CD14-positive monocyte (primary cell): ENCODE results near the gene EIF4E. TPM values are rescaled to one million over a fixed set of nuclear protein-coding genes. Genes with fewer than 3 reads are reported as not detected.

Source experiments
- DNase-seq, 3 donors: peaks; one replicate each; pipeline ENCODE4 v3.0.0-alpha.2; 2011 to 2022
- H2AFZ ChIP-seq: 2 replicates; pipeline ENCODE4 v1.6.0; 2012; ENCODE audit warnings: mild to moderate bottlenecking, low read depth, low read length, inconsistent platforms; ENCODE audit not compliant: insufficient read depth, poor library complexity, severe bottlenecking
- H3K27ac ChIP-seq, 2 donors: 1 replicate in 1 of 2; 2 replicates in 1 of 2; pipeline ENCODE4 v1.5.1; 2012 to 2013; ENCODE audit warnings: low read length in 2 of 2, control low read depth in 1 of 2, inconsistent platforms in 1 of 2, low read depth in 1 of 2, mild to moderate bottlenecking in 1 of 2
- H3K27me3 ChIP-seq, 2 donors: one replicate each; pipeline versions ENCODE4 v1.6.0 to v1.6.1; 2011 to 2013; ENCODE audit warnings: low read length in 2 of 2; ENCODE audit not compliant: control insufficient read depth in 2 of 2, insufficient read depth in 2 of 2
- H3K36me3 ChIP-seq, 2 donors: replicated peaks in 1 of 2; 1 replicate in 1 of 2; 2 replicates in 1 of 2; pipeline versions ENCODE4 v1.5.1 to v1.6.1; 2012 to 2013; ENCODE audit warnings: low read length in 2 of 2, control low read depth in 1 of 2, inconsistent platforms in 1 of 2, mild to moderate bottlenecking in 1 of 2; ENCODE audit not compliant: insufficient read depth in 2 of 2, control insufficient read depth in 1 of 2
- H3K4me1 ChIP-seq, 2 donors: 1 replicate in 1 of 2; 2 replicates in 1 of 2; pipeline versions ENCODE4 v1.5.1 to v1.6.1; 2012 to 2013; ENCODE audit warnings: low read length in 2 of 2, control low read depth in 1 of 2, inconsistent platforms in 1 of 2, mild to moderate bottlenecking in 1 of 2, moderate library complexity in 1 of 2; ENCODE audit not compliant: insufficient read depth in 2 of 2, control insufficient read depth in 1 of 2
- H3K4me2 ChIP-seq: replicated peaks from 2 replicates; pipeline ENCODE3; 2012; ENCODE audit warnings: low read length, moderate library complexity, mild to moderate bottlenecking; ENCODE audit not compliant: poor library complexity, severe bottlenecking; ENCODE audit errors: extremely low read depth
- H3K4me3 ChIP-seq, 3 experiments: fragments of 200-600 bp in 1 of 3; sonication (generic) in 1 of 3; replicated peaks in 1 of 3; 1 replicate in 2 of 3; 2 replicates in 1 of 3; pipeline ENCODE4 v1.5.1; 2011 to 2013; ENCODE audit warnings: low read length in 3 of 3, mild to moderate bottlenecking in 3 of 3, control low read depth in 2 of 3, low read depth in 2 of 3, inconsistent platforms in 1 of 3, moderate library complexity in 1 of 3
- H3K79me2 ChIP-seq: 2 replicates; pipeline ENCODE4 v1.6.0; 2012; ENCODE audit warnings: mild to moderate bottlenecking, control low read depth, inconsistent platforms, low read length, moderate library complexity; ENCODE audit not compliant: insufficient read depth
- H3K9ac ChIP-seq: 2 replicates; pipeline ENCODE4 v1.6.0; 2017; ENCODE audit warnings: low read length, mild to moderate bottlenecking; ENCODE audit not compliant: insufficient read depth, poor library complexity, severe bottlenecking
- H3K9me3 ChIP-seq, 2 donors: replicated peaks in 1 of 2; 1 replicate in 1 of 2; 2 replicates in 1 of 2; pipeline versions ENCODE4 v1.5.1 to v1.6.1; 2012 to 2013; ENCODE audit warnings: low read length in 2 of 2, control low read depth in 1 of 2; ENCODE audit not compliant: control insufficient read depth in 1 of 2, insufficient read depth in 1 of 2
- H4K20me1 ChIP-seq: 2 replicates; pipeline ENCODE4 v1.6.0; 2012; ENCODE audit warnings: mild to moderate bottlenecking, low read length, control low read depth, moderate library complexity; ENCODE audit not compliant: insufficient read depth
- H3K27ac Mint-ChIP-seq, 7 donors: one replicate each; pipeline ENCODE4 v1.8.0; 2020; ENCODE audit warnings: mild to moderate bottlenecking in 7 of 7, mixed read lengths in 7 of 7, moderate library complexity in 6 of 7, inconsistent platforms in 2 of 7
- H3K27me3 Mint-ChIP-seq, 3 donors: one replicate each; pipeline ENCODE4 v1.8.0; 2021 to 2022; ENCODE audit warnings: low read depth in 3 of 3, mild to moderate bottlenecking in 3 of 3, mixed read lengths in 3 of 3, moderate library complexity in 3 of 3, inconsistent platforms in 1 of 3
- H3K36me3 Mint-ChIP-seq, 2 donors: one replicate each; pipeline ENCODE4 v1.8.0; 2020; ENCODE audit warnings: mixed read lengths in 2 of 2, inconsistent platforms in 1 of 2, mild to moderate bottlenecking in 1 of 2
- H3K4me1 Mint-ChIP-seq: one replicate; pipeline ENCODE4 v1.8.0; 2020; ENCODE audit warnings: mild to moderate bottlenecking, mixed read lengths
- H3K4me3 Mint-ChIP-seq, 2 donors: one replicate each; pipeline ENCODE4 v1.8.0; 2020; ENCODE audit warnings: mild to moderate bottlenecking in 2 of 2, mixed read lengths in 2 of 2, moderate library complexity in 1 of 2
- H3K9me3 Mint-ChIP-seq, 7 donors: one replicate each; pipeline ENCODE4 v1.8.0; 2020 to 2022; ENCODE audit warnings: mixed read lengths in 7 of 7, mild to moderate bottlenecking in 6 of 7, moderate library complexity in 6 of 7, inconsistent platforms in 2 of 7
- WGBS: methylation state at CpG from one replicate; pipeline ENCODE4 v1.1.5; 2013; ENCODE audit warnings: missing lambda C conversion rate; ENCODE audit not compliant: insufficient coverage; 5-methylcytosine and 5-hydroxymethylcytosine counted together
- intact Hi-C, 2 donors: fragments of 100-400 bp; cut with micrococcal nuclease; formaldehyde crosslinking; loops; one replicate each; pipeline versions ENCODE4 v1.15.0 to v1.15.1; 2023
- polyA plus RNA-seq, 3 donors: library from polyadenylated mRNA; depleted of rRNA in 1 of 3; unstranded in 2 of 3; stranded (reverse) in 1 of 3; fragments of 300-500 nt in 2 of 3; fragments of >200 nt in 1 of 3; fragmentation: Illumina TruSeq in 2 of 3; gene quantifications; 1 replicate in 2 of 3; 2 replicates in 1 of 3; pipeline ENCODE4 v1.2.3, GENCODE V29; 2012 to 2021
- TF ChIP-seq, protein P1 (sequence below): fragments of 200-600 bp; IDR thresholded peaks from one replicate; pipeline ENCODE4 v1.8.0; 2022; ENCODE audit warnings: antibody characterized with exemption, mild to moderate bottlenecking

The EIF4E gene
- polyA plus RNA-seq, 3 donors, result 25.0 to 50.8 (median 48.6) TPM

- intact Hi-C loops, result no loop called here
These were observed 34.9 kb upstream of the EIF4E start for GRCh38 chr4:98963538-98964433.

DNA sequence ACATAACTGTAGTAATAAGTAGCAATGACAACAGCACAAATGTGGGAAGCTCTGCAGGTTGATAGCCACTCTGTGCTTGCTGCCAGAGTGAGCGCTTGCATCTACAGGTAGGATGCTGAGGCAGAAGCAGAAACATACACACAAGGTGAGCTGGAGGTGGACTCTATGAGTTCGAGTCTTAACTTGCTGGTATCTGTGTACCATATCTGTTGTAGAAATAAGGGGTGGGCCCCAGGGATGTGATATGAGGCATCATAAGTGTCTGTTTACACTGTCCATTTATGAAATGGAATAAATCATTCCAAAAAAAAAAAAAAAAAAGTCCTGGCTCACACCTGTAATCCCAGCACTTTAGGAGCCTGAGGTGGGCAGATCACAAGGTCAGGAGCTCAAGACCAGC lies 32.8 kb upstream of the EIF4E start:
- WGBS, result 100% methylated on average over 1 of the region's 2 CpGs
- TF ChIP-seq, protein P1, sequence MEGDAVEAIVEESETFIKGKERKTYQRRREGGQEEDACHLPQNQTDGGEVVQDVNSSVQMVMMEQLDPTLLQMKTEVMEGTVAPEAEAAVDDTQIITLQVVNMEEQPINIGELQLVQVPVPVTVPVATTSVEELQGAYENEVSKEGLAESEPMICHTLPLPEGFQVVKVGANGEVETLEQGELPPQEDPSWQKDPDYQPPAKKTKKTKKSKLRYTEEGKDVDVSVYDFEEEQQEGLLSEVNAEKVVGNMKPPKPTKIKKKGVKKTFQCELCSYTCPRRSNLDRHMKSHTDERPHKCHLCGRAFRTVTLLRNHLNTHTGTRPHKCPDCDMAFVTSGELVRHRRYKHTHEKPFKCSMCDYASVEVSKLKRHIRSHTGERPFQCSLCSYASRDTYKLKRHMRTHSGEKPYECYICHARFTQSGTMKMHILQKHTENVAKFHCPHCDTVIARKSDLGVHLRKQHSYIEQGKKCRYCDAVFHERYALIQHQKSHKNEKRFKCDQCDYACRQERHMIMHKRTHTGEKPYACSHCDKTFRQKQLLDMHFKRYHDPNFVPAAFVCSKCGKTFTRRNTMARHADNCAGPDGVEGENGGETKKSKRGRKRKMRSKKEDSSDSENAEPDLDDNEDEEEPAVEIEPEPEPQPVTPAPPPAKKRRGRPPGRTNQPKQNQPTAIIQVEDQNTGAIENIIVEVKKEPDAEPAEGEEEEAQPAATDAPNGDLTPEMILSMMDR, result no peak
- DNase-seq, result no peak
- no peak overlapping the region for H3K27ac ChIP-seq
- no peaks in the 10 kb centered on the region for H3K4me1 ChIP-seq
- Mint-ChIP-seq H3K4me1 (no peaks in the 10 kb centered on the region), H3K27ac (no peak overlapping the region), H3K27me3 (no peaks in the 10 kb centered on the region), H3K36me3 (no peaks in the 10 kb centered on the region), H3K9me3 (peaks cover 1 to 13% (median 3%) of the 10 kb centered on the region in 7 donors), H3K4me3 (no peak overlapping the region)
- H4K20me1 ChIP-seq, result no peaks in the 10 kb centered on the region
- H3K27me3 ChIP-seq, result no peaks in the 10 kb centered on the region
- H3K36me3 ChIP-seq, result no peaks in the 10 kb centered on the region
- no peak overlapping the region for H2AFZ ChIP-seq
- no peak overlapping the region for H3K4me2 ChIP-seq
- H3K79me2 ChIP-seq, result no peaks in the 10 kb centered on the region
- no peaks in the 10 kb centered on the region for H3K9me3 ChIP-seq
- intact Hi-C loops, result no loop called here
- no peak overlapping the region for H3K4me3 ChIP-seq
- no peak overlapping the region for H3K9ac ChIP-seq

More at GRCh38 chr4:98963538-98964433, 34.9 kb upstream of the EIF4E start:
- Histone ChIP-seq H3K4me2 (no peak overlapping the region), H3K27me3 (no peaks in the 10 kb centered on the region), H2AFZ (no peak overlapping the region), H3K36me3 (no peaks in the 10 kb centered on the region), H3K9ac (no peak overlapping the region), H3K4me1 (no peaks in the 10 kb centered on the region), H3K27ac (no peak overlapping the region), H4K20me1 (no peaks in the 10 kb centered on the region), H3K4me3 (no peak overlapping the region), H3K79me2 (no peaks in the 10 kb centered on the region), H3K9me3 (no peaks in the 10 kb centered on the region)
- Mint-ChIP-seq H3K27ac (no peak overlapping the region), H3K36me3 (no peaks in the 10 kb centered on the region), H3K4me3 (no peak overlapping the region), H3K27me3 (no peaks in the 10 kb centered on the region), H3K4me1 (no peaks in the 10 kb centered on the region), H3K9me3 (peaks cover 0 to 7% (median 2%) of the 10 kb centered on the region in 7 donors)
- TF ChIP-seq, protein P1, result no peak
- no peak for DNase-seq
- no CpG with 5 or more reads among the region's 5 CpGs for WGBS
